Activated CD4-positive, alpha-beta T cell treated with anti-CD3 and anti-CD28 coated beads for 24 hours (primary cell): ENCODE data around the gene MUC5AC.
"Not testable (repeated sequence)": the region's sequence is repeated elsewhere in the genome, so short reads cannot be mapped to it uniquely, and the experiment has no call there.

Experiments
- DNase-seq, 2 donors: peaks; one replicate each; pipeline ENCODE4 v3.0.0-alpha.2; 2020; ENCODE audit warnings: low read depth in 2 of 2

The MUC5AC gene

DNA sequence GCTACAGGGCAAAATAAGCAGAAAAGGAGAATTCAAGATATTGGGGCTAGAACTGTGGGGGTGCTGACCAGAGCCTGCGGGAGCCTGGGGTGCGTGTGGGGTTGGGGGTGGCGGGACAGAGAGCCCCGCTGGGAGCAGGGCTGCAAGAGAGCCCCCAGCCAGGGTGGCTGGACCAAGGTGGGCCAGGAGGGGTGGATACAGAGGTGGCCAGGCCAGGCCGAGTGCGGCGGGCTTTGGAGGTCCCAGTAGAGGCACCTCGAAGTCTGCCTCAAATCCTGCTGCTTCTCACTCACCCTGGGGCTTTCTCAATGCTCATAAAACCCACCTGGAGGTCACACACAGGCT lies 48.2 kb downstream of the MUC5AC start:
- no peak for DNase-seq

DNA sequence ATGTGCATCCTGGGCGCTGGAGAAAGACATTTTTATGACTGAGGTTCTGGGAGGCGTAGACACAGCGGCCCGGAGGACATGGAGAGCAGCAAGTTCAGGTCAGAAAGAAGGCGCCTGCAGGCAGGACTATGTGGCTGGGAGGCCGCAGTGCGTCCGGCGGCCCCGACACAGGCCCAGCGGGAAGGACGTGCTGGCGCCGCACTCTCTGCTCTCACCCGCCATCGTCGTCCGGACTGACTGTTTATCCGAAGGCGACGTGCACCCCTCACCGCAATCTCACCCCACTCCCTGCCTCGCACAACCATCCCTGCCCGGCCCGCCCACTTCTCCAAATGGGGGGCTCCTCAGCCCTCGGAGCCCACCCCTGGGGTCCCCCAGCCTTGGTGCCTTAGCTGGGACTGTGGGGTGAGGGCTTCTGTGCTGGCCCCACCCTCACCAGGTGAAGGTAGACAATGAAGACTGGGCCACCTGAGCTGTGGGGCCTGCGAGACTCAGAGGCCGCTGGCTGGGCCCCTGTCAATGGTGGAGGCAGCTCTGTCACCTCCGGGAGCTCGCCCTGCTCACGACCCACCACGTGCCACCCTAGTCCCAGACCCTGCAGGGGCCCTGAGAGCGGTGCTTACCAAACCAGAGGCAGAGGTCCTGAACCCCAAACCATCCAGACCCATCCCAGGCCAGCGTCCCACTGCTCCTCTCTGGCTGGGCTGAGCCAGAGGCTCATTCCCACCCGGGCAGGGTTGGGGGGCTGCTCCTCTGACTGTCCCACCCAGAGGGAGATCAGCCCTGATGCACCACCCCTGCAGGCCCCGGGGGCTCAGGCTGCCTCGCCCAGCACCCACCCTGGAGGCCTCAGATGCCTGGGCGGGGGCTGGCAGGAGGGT lies 48.9 kb downstream of the MUC5AC start:
- DNase-seq = no peak

DNA sequence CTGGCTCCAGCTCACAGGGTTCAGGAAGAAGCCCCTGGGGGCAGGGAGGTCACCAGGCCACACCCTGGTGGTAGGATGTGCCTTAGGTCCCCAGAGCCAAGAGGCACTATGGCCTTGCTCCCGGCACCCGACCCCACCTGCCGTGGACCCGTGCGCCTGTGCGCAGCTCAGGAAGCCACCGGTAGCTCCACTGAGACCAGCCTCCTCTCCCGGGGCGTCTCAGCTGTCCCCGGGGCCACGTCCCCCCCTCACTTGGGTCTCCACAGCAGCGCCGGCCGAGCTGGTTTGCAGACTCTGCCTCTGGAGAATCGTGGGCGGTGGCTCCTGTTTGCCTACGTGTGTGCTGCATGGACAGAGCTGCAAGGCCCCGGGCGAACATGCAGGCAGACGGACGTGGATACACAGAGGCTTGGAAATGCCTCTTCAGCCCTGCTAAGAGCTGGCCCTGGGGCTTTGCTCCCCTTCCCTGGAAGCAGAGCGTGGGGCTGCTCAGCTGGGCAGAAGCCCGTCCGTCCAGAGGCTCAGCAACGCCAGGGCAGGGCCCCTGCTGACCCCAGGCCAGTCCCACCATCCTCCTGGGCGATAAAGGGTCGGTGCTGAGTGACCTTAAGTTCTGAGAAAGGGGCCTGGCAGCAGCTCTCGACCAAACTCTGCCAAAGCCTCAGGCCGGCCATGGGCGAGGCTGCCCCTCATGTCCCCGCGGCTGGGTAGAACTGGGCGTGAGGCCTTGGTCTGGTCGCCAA lies 49.8 kb downstream of the MUC5AC start:
- no peak for DNase-seq

DNA sequence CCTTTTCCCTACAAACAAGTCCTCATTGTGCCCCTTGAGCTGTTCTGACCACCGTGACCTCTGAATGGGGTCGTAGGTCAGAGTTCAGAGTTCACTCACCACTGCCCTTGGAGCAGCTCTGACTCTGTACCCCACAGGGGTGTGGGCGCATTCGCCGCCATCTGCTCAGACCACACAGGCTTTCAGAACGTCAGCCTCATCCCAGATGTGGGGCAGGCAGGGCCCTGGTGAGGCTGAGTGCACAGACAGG lies 50.3 kb downstream of the MUC5AC start:
- DNase-seq = no peak

DNA sequence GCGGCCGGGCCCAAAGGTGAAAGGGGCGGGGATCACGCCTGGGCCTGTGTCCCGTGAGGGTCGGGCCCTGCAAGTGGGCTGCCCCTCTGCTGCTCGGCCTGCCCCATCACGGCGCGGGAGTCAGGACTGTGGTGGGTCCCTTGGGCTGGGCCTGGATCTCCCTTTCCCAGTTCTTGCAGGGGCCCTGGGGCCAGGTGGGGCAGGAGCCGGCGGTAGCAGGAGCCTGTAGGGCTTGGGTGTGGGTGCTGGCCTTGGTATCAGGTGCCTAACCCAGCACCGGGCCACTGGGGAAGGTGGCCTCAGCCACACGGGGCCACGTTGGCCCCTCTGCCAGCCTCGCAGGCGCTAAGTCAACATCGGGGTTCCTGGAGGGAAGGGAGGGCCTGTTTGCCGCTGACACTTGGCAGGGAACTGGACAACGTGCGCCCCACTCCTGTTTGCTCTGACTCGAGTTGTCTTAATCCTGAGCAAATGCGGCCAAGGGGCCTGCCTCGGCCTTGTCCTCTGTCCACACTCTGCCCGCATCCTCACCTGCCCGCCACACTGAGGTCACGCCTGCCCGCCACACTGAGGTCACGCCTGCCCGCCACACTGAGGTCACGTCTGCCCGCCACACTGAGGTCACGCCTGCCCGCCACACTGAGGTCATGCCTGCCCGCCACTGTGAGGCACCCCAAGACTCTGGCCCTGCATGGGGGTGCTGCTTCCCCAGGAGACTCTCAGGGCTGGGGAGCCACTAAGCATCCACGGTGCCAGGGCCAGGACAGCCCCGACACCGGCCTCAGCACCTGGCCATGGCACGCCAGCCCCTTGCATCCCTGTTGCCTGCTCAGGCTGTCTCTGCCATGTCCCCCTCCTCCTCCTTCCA lies 50.9 kb downstream of the MUC5AC start:
- DNase-seq = no peak

DNA sequence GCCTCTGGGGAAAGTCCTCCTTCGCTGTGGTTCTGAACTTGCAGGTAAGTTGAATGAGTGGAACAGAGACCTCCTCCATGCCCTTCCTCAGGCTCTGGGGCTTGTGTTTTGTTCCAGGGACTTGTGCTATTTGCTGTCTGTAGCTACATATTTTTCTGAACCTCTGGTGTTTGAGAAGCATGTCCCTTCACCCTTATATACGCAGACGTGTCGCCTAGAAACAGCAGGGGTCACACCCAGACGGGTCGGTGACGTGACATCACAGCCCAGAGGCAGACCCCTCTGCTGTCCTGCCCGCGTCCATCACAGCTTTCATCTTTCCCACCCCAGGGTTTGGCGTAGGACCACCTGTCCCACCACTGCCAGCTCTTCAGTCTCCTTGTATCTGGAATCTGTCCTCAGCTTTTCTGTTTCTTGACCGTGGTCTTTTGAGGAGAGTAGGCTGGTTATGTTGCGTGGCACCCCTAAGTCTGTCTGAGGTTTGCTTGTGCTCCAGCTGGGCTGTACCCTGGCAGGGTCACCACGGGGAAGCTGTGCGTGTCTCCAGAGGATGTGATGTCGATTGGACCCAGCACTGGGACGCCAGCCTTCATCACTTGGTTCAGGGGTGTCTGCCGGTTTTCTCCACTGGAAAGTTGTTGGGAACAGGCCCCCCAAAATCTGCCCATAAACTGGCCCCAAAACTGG lies 51.8 kb downstream of the MUC5AC start:
- no peak for DNase-seq

GRCh38 chr11:1211838-1212237 lies 54.1 kb downstream of the MUC5AC start:
- no peak for DNase-seq

DNA sequence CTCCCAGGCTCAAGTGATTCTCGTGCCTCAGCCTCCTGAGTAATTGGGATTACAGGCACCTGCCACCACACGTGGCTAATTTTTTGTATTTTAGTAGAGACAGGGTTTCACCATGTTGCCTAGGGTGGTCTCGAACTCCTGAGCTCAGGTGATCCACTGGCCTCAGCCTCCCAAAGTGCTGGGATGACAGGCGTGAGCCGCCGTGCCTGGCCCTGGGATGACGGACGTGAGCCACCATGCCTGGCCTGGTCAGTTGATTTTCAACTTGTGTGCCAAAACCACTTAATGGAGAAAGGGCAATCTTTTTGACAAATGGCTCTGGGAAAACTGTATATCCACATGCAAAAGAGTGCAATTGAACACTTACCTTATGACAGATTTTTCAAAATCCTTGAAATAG lies 58.1 kb downstream of the MUC5AC start:
- not testable (repeated sequence) for DNase-seq

GRCh38 chr11:1217151-1217550 lies 59.4 kb downstream of the MUC5AC start:
- no peak for DNase-seq

DNA sequence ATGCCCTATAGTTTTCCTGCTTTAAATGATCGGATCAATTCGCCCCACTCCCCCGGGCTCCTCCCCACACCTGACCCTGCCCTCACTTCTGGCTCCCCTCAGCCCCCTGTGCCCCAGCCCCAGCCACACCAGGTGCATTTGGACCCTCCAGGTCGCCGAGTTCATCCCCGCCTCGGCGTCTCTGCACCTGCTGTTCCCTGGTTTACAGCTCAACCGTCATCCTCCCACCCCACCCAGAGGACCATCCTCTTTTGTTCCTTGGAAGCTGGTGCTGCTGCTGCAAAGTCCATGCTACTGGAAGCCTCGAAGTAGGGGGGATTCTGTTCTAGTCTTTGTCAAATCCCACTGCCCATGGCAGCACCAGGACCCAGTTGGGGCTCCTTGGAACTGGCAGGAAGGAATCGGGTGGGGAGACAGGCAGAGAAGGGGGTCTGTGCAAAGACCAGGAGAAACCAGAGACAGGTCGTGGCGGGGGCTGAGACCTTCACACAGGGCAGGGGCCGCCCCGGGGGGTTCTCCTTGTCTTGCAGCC lies 60.6 kb downstream of the MUC5AC start:
- no peak for DNase-seq

- no peak for DNase-seq
These were observed 61.2 kb downstream of the MUC5AC start for GRCh38 chr11:1218788-1219445.

- no peak for DNase-seq
These were observed 61.7 kb downstream of the MUC5AC start for GRCh38 chr11:1219446-1219833.

GRCh38 chr11:1219834-1220815 lies 62.4 kb downstream of the MUC5AC start:
- no peak for DNase-seq

- no peak for DNase-seq
These were observed 63.4 kb downstream of the MUC5AC start for GRCh38 chr11:1220941-1221721.

DNA sequence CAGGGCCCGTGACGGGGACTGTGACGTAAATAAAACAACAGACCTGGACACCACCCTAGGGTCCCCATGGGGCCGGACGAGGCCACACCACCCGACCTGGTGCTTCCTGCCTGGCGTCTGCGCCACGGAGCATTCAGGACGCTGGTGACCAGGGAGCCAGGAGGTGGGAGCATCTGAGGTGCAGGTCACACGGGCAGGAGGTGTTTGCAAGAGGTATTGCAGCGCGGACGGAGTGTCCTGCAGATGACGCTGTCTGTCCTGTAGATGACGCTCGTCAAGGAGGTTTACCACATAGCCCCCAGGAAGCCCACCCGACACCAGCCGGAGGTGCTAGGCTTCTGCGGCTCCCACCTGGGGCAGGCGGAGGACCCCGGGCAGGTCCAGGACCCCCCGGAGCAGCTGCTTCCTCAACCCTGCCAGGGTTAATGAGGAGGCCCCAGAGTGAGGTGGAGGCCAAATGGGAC lies 64.1 kb downstream of the MUC5AC start:
- DNase-seq = no peak

- DNase-seq = no peak
These were observed 65.0 kb downstream of the MUC5AC start, which contains the start of gene MUC5B for GRCh38 chr11:1222491-1223345. Gene MUC5B, plus strand, starts transcription at chr11:1223066. Its CDS starts 58 bp downstream, at chr11:1223124.

GRCh38 chr11:1223346-1224110 lies 65.8 kb downstream of the MUC5AC start:
- DNase-seq = no peak
